Esophagus muscularis mucosa (tissue), 4 donors: ENCODE measurements around the gene TACO1. TPM values are rescaled to one million over a fixed set of nuclear protein-coding genes. Genes with fewer than 3 reads are reported as not detected.

ENCODE experiments used
- DNase-seq: peaks from one replicate; pipeline ENCODE4 v3.0.0-alpha.2; 2017; ENCODE audit errors: extremely low spot score
- H3K27ac ChIP-seq, 4 donors: fragments of 200-600 bp; sonication (generic); replicated peaks in 1 of 4; 1 replicate in 3 of 4; 2 replicates in 1 of 4; pipeline ENCODE4 v1.5.1; 2016 to 2019; ENCODE audit warnings: mild to moderate bottlenecking in 1 of 4
- H3K27me3 ChIP-seq, 4 donors: fragments of 200-600 bp; sonication (generic); one replicate each; pipeline versions ENCODE4 v1.5.1 to v1.6.0; 2016 to 2019
- H3K36me3 ChIP-seq, 4 donors: fragments of 200-600 bp; sonication (generic); one replicate each; pipeline ENCODE4 v1.5.1; 2016 to 2019
- H3K4me1 ChIP-seq, 4 donors: fragments of 200-600 bp; sonication (generic); one replicate each; pipeline ENCODE4 v1.5.1; 2016 to 2019
- H3K4me3 ChIP-seq, 4 donors: fragments of 200-600 bp; sonication (generic); 1 replicate in 2 of 4; 2 replicates in 2 of 4; pipeline ENCODE4 v1.5.1; 2016 to 2019; ENCODE audit warnings: mild to moderate bottlenecking in 4 of 4, moderate library complexity in 1 of 4
- H3K9me3 ChIP-seq, 4 donors: fragments of 200-600 bp; sonication (generic); 1 replicate in 3 of 4; 2 replicates in 1 of 4; pipeline ENCODE4 v1.5.1; 2016 to 2019
- EP300 ChIP-seq: sonication (generic); formaldehyde crosslinking; IDR thresholded peaks from one replicate; pipeline ENCODE4 v1.6.1; 2017; ENCODE audit warnings: antibody characterized with exemption
- POLR2A ChIP-seq: fragments of 450-650 bp; IDR thresholded peaks from one replicate; pipeline ENCODE4 v1.6.1; 2017; ENCODE audit warnings: antibody characterized with exemption, moderate library complexity, mild to moderate bottlenecking, low read depth
- POLR2AphosphoS5 ChIP-seq, 2 donors: sonication (generic); formaldehyde crosslinking; IDR thresholded peaks; one replicate each; pipeline ENCODE4 v1.6.1; 2017; ENCODE audit warnings: antibody characterized with exemption in 2 of 2
- WGBS: methylation state at CpG from one replicate; pipeline ENCODE4 v1.1.5; 2018; 5-methylcytosine and 5-hydroxymethylcytosine counted together
- intact Hi-C: fragments of 100-400 bp; cut with DNase I; formaldehyde crosslinking; loops from one replicate; pipeline ENCODE4 v1.15.1; 2023
- total RNA-seq, 4 donors: library from RNA; depleted of rRNA; stranded (reverse); fragments of >200 nt; gene quantifications; one replicate each; pipeline versions ENCODE4 v1.1.0 to v1.2.1, GENCODE V29; 2016
- TF ChIP-seq, protein P1 (sequence below), 3 experiments: fragments of 200-600 bp in 2 of 3; fragments of 450-650 bp in 1 of 3; sonication (generic) in 2 of 3; IDR thresholded peaks; one replicate each; pipeline ENCODE4 v1.5.1; 2017 to 2019; ENCODE audit warnings: antibody characterized with exemption in 3 of 3, mild to moderate bottlenecking in 2 of 3, moderate library complexity in 1 of 3

TACO1 gene
- total RNA-seq, 4 donors from 2014 or later, result 9.4 to 35.0 (median 14.8) TPM

DNA sequence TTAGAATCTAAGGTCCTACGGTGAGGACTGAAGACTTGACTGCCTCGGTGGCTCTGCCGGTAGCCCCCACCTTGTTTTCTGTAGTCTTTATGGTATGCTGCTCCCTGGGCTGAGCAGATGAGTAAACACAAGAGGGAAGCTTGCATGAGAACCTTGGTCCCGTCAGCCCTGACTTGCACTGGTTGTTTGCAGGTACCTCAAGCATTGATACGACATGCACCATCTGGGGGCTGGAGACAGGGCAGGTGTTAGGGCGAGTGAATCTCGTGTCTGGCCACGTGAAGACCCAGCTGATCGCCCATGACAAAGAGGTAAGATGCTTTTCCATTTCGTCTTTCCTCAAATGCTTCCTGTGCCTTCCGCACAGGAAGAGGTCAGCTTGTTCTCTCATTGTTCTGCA is 21.1 kb upstream of the TACO1 start:
- TF ChIP-seq, protein P1, sequence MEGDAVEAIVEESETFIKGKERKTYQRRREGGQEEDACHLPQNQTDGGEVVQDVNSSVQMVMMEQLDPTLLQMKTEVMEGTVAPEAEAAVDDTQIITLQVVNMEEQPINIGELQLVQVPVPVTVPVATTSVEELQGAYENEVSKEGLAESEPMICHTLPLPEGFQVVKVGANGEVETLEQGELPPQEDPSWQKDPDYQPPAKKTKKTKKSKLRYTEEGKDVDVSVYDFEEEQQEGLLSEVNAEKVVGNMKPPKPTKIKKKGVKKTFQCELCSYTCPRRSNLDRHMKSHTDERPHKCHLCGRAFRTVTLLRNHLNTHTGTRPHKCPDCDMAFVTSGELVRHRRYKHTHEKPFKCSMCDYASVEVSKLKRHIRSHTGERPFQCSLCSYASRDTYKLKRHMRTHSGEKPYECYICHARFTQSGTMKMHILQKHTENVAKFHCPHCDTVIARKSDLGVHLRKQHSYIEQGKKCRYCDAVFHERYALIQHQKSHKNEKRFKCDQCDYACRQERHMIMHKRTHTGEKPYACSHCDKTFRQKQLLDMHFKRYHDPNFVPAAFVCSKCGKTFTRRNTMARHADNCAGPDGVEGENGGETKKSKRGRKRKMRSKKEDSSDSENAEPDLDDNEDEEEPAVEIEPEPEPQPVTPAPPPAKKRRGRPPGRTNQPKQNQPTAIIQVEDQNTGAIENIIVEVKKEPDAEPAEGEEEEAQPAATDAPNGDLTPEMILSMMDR (IDR thresholded peaks at IDR 0.05), result no peak
- TF ChIP-seq POLR2A (no peak), POLR2AphosphoS5 (IDR thresholded peaks at IDR 0.05) (no peak), EP300 (no peak)
- intact Hi-C loops, result no loop called here
- DNase-seq, result no peak
- H3K27ac ChIP-seq, result no peak overlapping the region
- H3K9me3 ChIP-seq, result no peaks in the 10 kb centered on the region
- no peak overlapping the region for H3K4me3 ChIP-seq
- peaks cover 19 to 58% (median 55%) of the 10 kb centered on the region in 4 donors for H3K36me3 ChIP-seq
- H3K27me3 ChIP-seq, result no peaks in the 10 kb centered on the region
- WGBS, result 75% methylated on average over 11 of the region's 11 CpGs
- peaks cover 0 to 6% (median 0%) of the 10 kb centered on the region in 4 donors for H3K4me1 ChIP-seq

DNA sequence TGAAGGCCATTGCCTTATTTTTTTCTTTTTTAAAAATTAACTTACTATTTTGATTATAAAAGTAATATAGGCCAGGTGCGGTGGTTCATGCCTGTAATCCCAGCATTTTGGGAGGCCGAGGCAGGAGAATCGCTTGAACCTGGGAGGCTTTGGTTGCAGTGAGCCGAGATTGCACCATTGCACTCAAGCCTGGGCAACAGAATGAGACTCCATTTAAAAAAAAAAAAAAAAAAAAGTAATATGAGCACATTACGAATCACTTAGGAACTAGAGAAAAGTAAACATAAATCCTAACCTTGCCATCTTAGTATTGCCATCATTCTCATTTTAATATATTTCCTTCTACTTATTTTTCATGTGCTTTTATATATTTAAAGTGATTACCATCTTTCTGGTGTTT is 12.9 kb upstream of the TACO1 start:
- TF ChIP-seq, protein P1 (IDR thresholded peaks at IDR 0.05), result no peak
- TF ChIP-seq EP300 (no peak), POLR2AphosphoS5 (IDR thresholded peaks at IDR 0.05) (no peak), POLR2A (no peak)
- no peak for DNase-seq
- H3K27me3 ChIP-seq, result no peaks in the 10 kb centered on the region
- H3K9me3 ChIP-seq, result no peaks in the 10 kb centered on the region
- no peak overlapping the region for H3K27ac ChIP-seq
- whole genome bisulfite sequencing, result 92% methylated on average over 5 of the region's 5 CpGs
- H3K4me1 ChIP-seq, result no peaks in the 10 kb centered on the region
- intact Hi-C loops, result no loop called here
- peaks cover 81 to 100% (median 92%) of the 10 kb centered on the region in 4 donors for H3K36me3 ChIP-seq
- H3K4me3 ChIP-seq, result no peak overlapping the region

DNA sequence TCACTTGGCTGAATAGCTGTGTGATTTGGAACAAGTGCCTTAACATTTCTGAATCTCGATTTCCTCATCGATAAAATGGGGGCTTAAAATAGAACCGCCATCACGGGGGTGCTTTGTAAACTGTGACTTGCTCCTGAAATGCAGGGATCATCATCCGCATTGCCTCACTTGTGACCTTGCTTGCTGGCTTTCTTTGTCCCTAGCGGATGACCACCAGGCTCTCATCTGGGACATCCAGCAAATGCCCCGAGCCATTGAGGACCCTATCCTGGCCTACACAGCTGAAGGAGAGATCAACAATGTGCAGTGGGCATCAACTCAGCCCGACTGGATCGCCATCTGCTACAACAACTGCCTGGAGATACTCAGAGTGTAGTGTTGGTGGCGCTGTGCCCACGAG is 11.9 kb upstream of the TACO1 start:
- 90% methylated on average over 10 of the region's 11 CpGs for WGBS
- peaks cover 71 to 100% (median 90%) of the 10 kb centered on the region in 4 donors for H3K36me3 ChIP-seq

DNA sequence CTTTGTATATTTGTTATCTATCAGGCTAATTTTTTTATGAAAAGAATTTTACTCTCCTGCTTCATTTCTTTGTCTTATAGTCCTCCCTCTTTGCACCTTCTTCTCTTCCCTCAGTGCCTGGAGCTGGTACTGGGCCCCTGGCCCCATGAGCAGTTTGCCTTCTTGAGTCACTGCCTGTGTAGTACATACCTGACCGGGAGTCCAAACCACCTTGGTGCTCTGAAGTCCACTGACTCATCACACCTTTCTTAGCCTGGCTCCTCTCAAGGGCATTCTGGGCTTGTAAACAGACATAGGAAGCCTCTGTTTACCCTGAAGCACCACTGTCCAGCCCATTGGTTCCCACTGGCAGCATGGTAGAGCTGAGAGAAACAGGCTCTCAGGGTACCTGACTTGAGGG is 11.0 kb upstream of the TACO1 start:
- H3K36me3 ChIP-seq, result peaks cover 62 to 100% (median 81%) of the 10 kb centered on the region in 4 donors
- intact Hi-C loops, result no loop called here
- H3K27ac ChIP-seq, result no peak overlapping the region
- 84% methylated on average over 1 of the region's 1 CpG for WGBS
- H3K9me3 ChIP-seq, result no peaks in the 10 kb centered on the region
- DNase-seq, result no peak
- H3K27me3 ChIP-seq, result no peaks in the 10 kb centered on the region
- no peak for TF ChIP-seq EP300
- TF ChIP-seq, protein P1 (IDR thresholded peaks at IDR 0.05), result no peak
- no peak for TF ChIP-seq POLR2AphosphoS5 (IDR thresholded peaks at IDR 0.05)
- TF ChIP-seq POLR2A, result no peak
- H3K4me3 ChIP-seq, result no peak overlapping the region
- H3K4me1 ChIP-seq, result no peaks in the 10 kb centered on the region

More for the DNA sequence above, 11.9 kb upstream of the TACO1 start:
- H3K9me3 ChIP-seq, result no peaks in the 10 kb centered on the region
- intact Hi-C loops, result no loop called here
- H3K4me3 ChIP-seq, result no peak overlapping the region
- H3K27ac ChIP-seq, result no peak overlapping the region
- no peak for DNase-seq
- H3K4me1 ChIP-seq, result no peaks in the 10 kb centered on the region
- no peaks in the 10 kb centered on the region for H3K27me3 ChIP-seq
- TF ChIP-seq POLR2AphosphoS5 (IDR thresholded peaks at IDR 0.05) (no peak), POLR2A (no peak), EP300 (no peak)
- TF ChIP-seq, protein P1 (IDR thresholded peaks at IDR 0.05), result no peak

DNA sequence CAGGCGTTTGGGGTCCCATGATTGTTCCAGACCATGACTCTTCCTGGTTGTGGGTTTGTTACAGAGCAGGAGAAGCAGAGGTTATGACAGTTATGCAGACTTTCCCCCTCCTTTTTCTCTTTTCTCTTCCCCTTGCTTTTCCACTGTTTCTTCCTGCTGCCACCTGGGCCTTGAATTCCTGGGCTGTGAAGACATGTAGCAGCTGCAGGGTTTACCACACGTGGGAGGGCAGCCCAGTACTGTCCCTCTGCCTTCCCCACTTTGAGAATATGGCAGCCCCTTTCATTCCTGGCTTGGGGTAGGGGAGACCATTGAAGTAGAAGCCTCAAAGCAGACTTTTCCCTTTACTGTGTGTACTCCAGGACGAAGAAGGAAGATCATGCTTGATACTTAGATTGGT is 7.9 kb upstream of the TACO1 start:
- no peak for DNase-seq
- intact Hi-C loops, result no loop called here
- Histone ChIP-seq H3K4me3 (no peak overlapping the region), H3K4me1 (no peaks in the 10 kb centered on the region), H3K27me3 (no peaks in the 10 kb centered on the region), H3K27ac (no peak overlapping the region), H3K36me3 (peaks cover 32 to 74% (median 50%) of the 10 kb centered on the region in 4 donors), H3K9me3 (no peaks in the 10 kb centered on the region)
- WGBS, result 79% methylated on average over 3 of the region's 3 CpGs
- TF ChIP-seq POLR2A, result no peak
- TF ChIP-seq POLR2AphosphoS5 (IDR thresholded peaks at IDR 0.05), result no peak
- no peak for TF ChIP-seq EP300
- TF ChIP-seq, protein P1 (IDR thresholded peaks at IDR 0.05), result no peak
